T-helper 1 cell treated with Interleukin-12 subunit alpha and Interleukin-12 subunit beta and Interleukin-4 antibody, amounts not matched to agents 30 ng/mL and 1 ng/mL, for 36 hours (primary cell): ENCODE data around the gene TBC1D21. TPM values are rescaled to one million over a fixed set of nuclear protein-coding genes. Genes with fewer than 3 reads are reported as not detected.

ENCODE experiments used
- intact Hi-C: fragments of 100-400 bp; cut with micrococcal nuclease; formaldehyde crosslinking; loops from one replicate; pipeline ENCODE4 v1.15.1; 2024
- total RNA-seq: library from RNA; stranded (reverse); gene quantifications from 2 replicates; pipeline ENCODE4 v1.2.3, GENCODE V29; 2022

The TBC1D21 gene
- total RNA-seq, 1 donor from 2014 or later, result not detected

- intact Hi-C loops, result no loop called here
Observed at GRCh38 chr15:73858062-73858461, 15.3 kb upstream of the TBC1D21 start.

GRCh38 chr15:73862276-73862675 is 11.1 kb upstream of the TBC1D21 start:
- intact Hi-C loops, result no loop called here

GRCh38 chr15:73865379-73865778 is 8.0 kb upstream of the TBC1D21 start:
- intact Hi-C loops, result no loop called here

- intact Hi-C loops, result no loop called here
Observed at GRCh38 chr15:73865904-73866303, 7.5 kb upstream of the TBC1D21 start.

- intact Hi-C loops, result no loop called here
Observed at GRCh38 chr15:73866481-73866880, 6.9 kb upstream of the TBC1D21 start.

GRCh38 chr15:73866881-73867410 is 6.4 kb upstream of the TBC1D21 start:
- intact Hi-C loops, result no loop called here

GRCh38 chr15:73867426-73867825 is 5.9 kb upstream of the TBC1D21 start:
- intact Hi-C loops, result no loop called here

- intact Hi-C loops, result no loop called here
Observed at GRCh38 chr15:73867956-73868355, 5.4 kb upstream of the TBC1D21 start.

- intact Hi-C loops, result no loop called here
Observed at GRCh38 chr15:73869216-73869995, 4.0 kb upstream of the TBC1D21 start.

- intact Hi-C loops, result no loop called here
Observed at GRCh38 chr15:73870700-73871408, 2.5 kb upstream of the TBC1D21 start.

GRCh38 chr15:73872346-73872745 is 1.0 kb upstream of the TBC1D21 start:
- intact Hi-C loops, result no loop called here

GRCh38 chr15:73873889-73874511 is 636 bp downstream of the TBC1D21 start:
- intact Hi-C loops, result loop anchor here (1.0 kb wide), 4 partner anchors 34 to 448 kb away; no protein-coding TSS in a partner anchor

- intact Hi-C loops, result no loop called here
Observed at GRCh38 chr15:73879426-73879825, 6.1 kb downstream of the TBC1D21 start.

- intact Hi-C loops, result no loop called here
Observed at GRCh38 chr15:73881579-73882320, 8.4 kb downstream of the TBC1D21 start.

- intact Hi-C loops, result no loop called here
Observed at GRCh38 chr15:73882761-73883419, 9.5 kb downstream of the TBC1D21 start.

- intact Hi-C loops, result no loop called here
Observed at GRCh38 chr15:73884159-73884558, 10.8 kb downstream of the TBC1D21 start.

GRCh38 chr15:73885954-73886700 is 12.8 kb downstream of the TBC1D21 start:
- intact Hi-C loops, result no loop called here

- intact Hi-C loops, result no loop called here
Observed at GRCh38 chr15:73886717-73887345, 13.5 kb downstream of the TBC1D21 start.

GRCh38 chr15:73887481-73887880 is 14.1 kb downstream of the TBC1D21 start:
- intact Hi-C loops, result no loop called here
